Astrocyte (in vitro differentiated cells and primary cell): ENCODE data around the gene DUOX2. TPM values are rescaled to one million over a fixed set of nuclear protein-coding genes. Genes with fewer than 3 reads are reported as not detected.

Experiments
- DNase-seq: peaks from one replicate; pipeline ENCODE4 v3.0.0-alpha.2; 2010; ENCODE audit warnings: low read depth
- FAIRE-seq: peaks from 2 replicates; lab custom pipeline; 2011; peaks lifted over from hg19 to GRCh38; lab: Jason Lieb, UNC
- H2AFZ ChIP-seq: 2 replicates; pipeline ENCODE4 v1.6.0; 2012; ENCODE audit warnings: low read depth, low read length, inconsistent platforms
- H3K27ac ChIP-seq: 2 replicates; pipeline ENCODE4 v1.5.1; 2011; ENCODE audit warnings: low read depth, low read length, inconsistent platforms
- H3K27me3 ChIP-seq: 2 replicates; pipeline ENCODE4 v1.6.0; 2011; ENCODE audit warnings: low read length, inconsistent platforms; ENCODE audit not compliant: insufficient read depth
- H3K36me3 ChIP-seq: 2 replicates; pipeline ENCODE4 v1.5.1; 2011; ENCODE audit warnings: low read length, inconsistent platforms; ENCODE audit not compliant: insufficient read depth
- H3K4me1 ChIP-seq: 2 replicates; pipeline ENCODE4 v1.5.1; 2011; ENCODE audit warnings: low read length, inconsistent platforms; ENCODE audit not compliant: insufficient read depth
- H3K4me2 ChIP-seq: 2 replicates; pipeline ENCODE4 v1.6.0; 2012; ENCODE audit warnings: low read length, inconsistent platforms
- H3K4me3 ChIP-seq: 2 replicates; pipeline ENCODE4 v1.5.1; 2011; ENCODE audit warnings: low read depth, mild to moderate bottlenecking, low read length, inconsistent platforms; ENCODE audit not compliant: insufficient read depth
- H3K79me2 ChIP-seq: 2 replicates; pipeline ENCODE4 v1.6.0; 2012; ENCODE audit warnings: mild to moderate bottlenecking, low read length, inconsistent platforms; ENCODE audit not compliant: insufficient read depth
- H3K9ac ChIP-seq: 2 replicates; pipeline ENCODE4 v1.6.0; 2012; ENCODE audit warnings: mild to moderate bottlenecking, low read length, inconsistent platforms
- H3K9me3 ChIP-seq: 2 replicates; pipeline ENCODE4 v1.5.1; 2012; ENCODE audit warnings: low read depth, mild to moderate bottlenecking, low read length, inconsistent platforms; ENCODE audit not compliant: insufficient read depth
- H4K20me1 ChIP-seq: 2 replicates; pipeline ENCODE4 v1.6.0; 2012; ENCODE audit warnings: low read length, inconsistent platforms; ENCODE audit not compliant: insufficient read depth
- H3K27ac Mint-ChIP-seq: one replicate; pipeline ENCODE4 v1.8.0; 2021; ENCODE audit warnings: mild to moderate bottlenecking, mixed read lengths; ENCODE audit not compliant: unreplicated experiment
- H3K27me3 Mint-ChIP-seq: one replicate; pipeline ENCODE4 v1.8.0; 2021; ENCODE audit warnings: low read depth, mixed read lengths; ENCODE audit not compliant: unreplicated experiment
- H3K36me3 Mint-ChIP-seq: one replicate; pipeline ENCODE4 v1.8.0; 2021; ENCODE audit warnings: low read depth, mixed read lengths; ENCODE audit not compliant: unreplicated experiment
- H3K4me1 Mint-ChIP-seq: one replicate; pipeline ENCODE4 v1.8.0; 2021; ENCODE audit warnings: low read depth, mixed read lengths; ENCODE audit not compliant: unreplicated experiment
- H3K4me3 Mint-ChIP-seq: one replicate; pipeline ENCODE4 v1.8.0; 2021; ENCODE audit warnings: mild to moderate bottlenecking, moderate library complexity, mixed read lengths; ENCODE audit not compliant: unreplicated experiment
- H3K9me3 Mint-ChIP-seq: one replicate; pipeline ENCODE4 v1.8.0; 2021; ENCODE audit warnings: mild to moderate bottlenecking, mixed read lengths; ENCODE audit not compliant: unreplicated experiment
- CTCF ChIP-seq: IDR thresholded peaks from 2 replicates; pipeline ENCODE4 v1.5.1; 2011; ENCODE audit warnings: low read depth, mild to moderate bottlenecking, inconsistent platforms, low read length, moderate library complexity; ENCODE audit not compliant: insufficient read depth
- EZH2 ChIP-seq: IDR thresholded peaks from 2 replicates; pipeline ENCODE4 v1.6.1; 2012; ENCODE audit warnings: mild to moderate bottlenecking, low read length, inconsistent platforms; ENCODE audit not compliant: insufficient read depth
- total RNA-seq: library from RNA; stranded (reverse); gene quantifications from 2 replicates; pipeline ENCODE4 v1.2.1, GENCODE V29; 2021

The DUOX2 gene
- total RNA-seq, 1 donor from 2014 or later, result 0.14 TPM

GRCh38 chr15:45095661-45096060, 18.3 kb downstream of the DUOX2 start:
- TF ChIP-seq EZH2 (no peak), CTCF (no peak)
- Histone ChIP-seq H3K79me2 (no peaks in the 10 kb centered on the region), H3K27ac (no peak overlapping the region), H3K27me3 (peaks cover 11% of the 10 kb centered on the region), H3K9ac (no peak overlapping the region), H2AFZ (no peak overlapping the region), H3K4me1 (no peaks in the 10 kb centered on the region), H3K4me2 (no peak overlapping the region), H3K4me3 (no peak overlapping the region), H3K9me3 (no peaks in the 10 kb centered on the region), H4K20me1 (no peaks in the 10 kb centered on the region), H3K36me3 (no peaks in the 10 kb centered on the region)
- Mint-ChIP-seq H3K27ac (no peak overlapping the region), H3K4me1 (peaks cover 5% of the 10 kb centered on the region), H3K36me3 (no peaks in the 10 kb centered on the region), H3K4me3 (no peak overlapping the region), H3K9me3 (peaks cover 5% of the 10 kb centered on the region), H3K27me3 (peaks cover 43% of the 10 kb centered on the region)
- DNase-seq, result no peak
- FAIRE-seq, result no peak

GRCh38 chr15:45094358-45094730, 19.6 kb downstream of the DUOX2 start:
- Mint-ChIP-seq H3K4me3 (no peak overlapping the region), H3K4me1 (peaks cover 5% of the 10 kb centered on the region), H3K27me3 (peaks cover 35% of the 10 kb centered on the region), H3K27ac (no peak overlapping the region), H3K9me3 (peaks cover 5% of the 10 kb centered on the region), H3K36me3 (no peaks in the 10 kb centered on the region)
- no peak for TF ChIP-seq EZH2
- no peak for TF ChIP-seq CTCF
- Histone ChIP-seq H3K4me3 (no peak overlapping the region), H3K79me2 (no peaks in the 10 kb centered on the region), H4K20me1 (no peaks in the 10 kb centered on the region), H2AFZ (no peak overlapping the region), H3K27ac (no peak overlapping the region), H3K9me3 (no peaks in the 10 kb centered on the region), H3K36me3 (no peaks in the 10 kb centered on the region), H3K4me2 (no peak overlapping the region), H3K9ac (no peak overlapping the region), H3K27me3 (peaks cover 20% of the 10 kb centered on the region), H3K4me1 (no peaks in the 10 kb centered on the region)
- no peak for DNase-seq
- no peak for FAIRE-seq

DNA sequence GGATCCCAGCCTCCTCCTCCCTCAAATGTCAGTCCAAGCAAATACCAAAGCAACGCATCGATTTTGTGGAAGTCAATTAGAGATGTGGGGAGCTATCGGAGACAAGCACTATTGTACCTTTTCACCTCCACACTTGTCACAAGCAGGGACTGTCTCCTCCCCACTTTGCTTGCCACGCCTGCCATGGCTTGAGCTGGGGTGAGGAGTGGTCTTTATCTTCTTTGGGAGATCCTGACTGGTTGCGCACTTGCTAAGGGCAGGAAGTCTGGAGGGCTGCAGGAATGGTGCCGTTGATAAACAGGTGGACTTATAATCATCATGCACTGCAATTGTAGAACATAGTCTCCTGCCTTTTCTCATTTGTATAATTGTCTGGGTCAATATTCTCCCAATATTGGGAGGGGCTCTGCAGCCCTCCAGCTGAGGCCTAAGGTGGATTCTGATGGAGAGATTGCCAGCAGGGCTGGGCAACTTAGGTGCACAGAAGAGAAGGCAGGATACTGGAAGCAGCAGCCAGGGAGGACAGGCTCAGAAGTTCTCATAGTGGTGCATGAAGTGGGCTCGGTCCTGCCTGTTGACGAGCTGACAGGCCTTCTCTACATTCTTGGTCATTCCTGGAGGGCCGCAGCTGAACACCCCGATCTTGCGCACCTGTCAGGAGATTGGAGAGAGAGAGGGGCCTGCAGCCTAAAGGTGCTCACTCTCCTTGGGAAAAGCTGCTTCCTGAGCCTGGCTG, 20.2 kb downstream of the DUOX2 start:
- no peak for DNase-seq

More for the DNA sequence above, 20.2 kb downstream of the DUOX2 start:
- H3K4me1 ChIP-seq, result no peaks in the 10 kb centered on the region
- H3K36me3 ChIP-seq, result no peaks in the 10 kb centered on the region
- no peak overlapping the region for H3K9ac ChIP-seq
- H3K4me3 Mint-ChIP-seq, result no peak overlapping the region
- TF ChIP-seq CTCF, result no peak
- no peak for TF ChIP-seq EZH2
- H3K27ac ChIP-seq, result no peak overlapping the region
- peaks cover 7% of the 10 kb centered on the region for H3K4me1 Mint-ChIP-seq
- H3K9me3 Mint-ChIP-seq, result peaks cover 5% of the 10 kb centered on the region
- H3K27me3 Mint-ChIP-seq, result peaks cover 36% of the 10 kb centered on the region
- no peaks in the 10 kb centered on the region for H4K20me1 ChIP-seq
- FAIRE-seq, result no peak
- no peak overlapping the region for H2AFZ ChIP-seq
- no peaks in the 10 kb centered on the region for H3K9me3 ChIP-seq
- peaks cover 20% of the 10 kb centered on the region for H3K27me3 ChIP-seq
- H3K4me2 ChIP-seq, result no peak overlapping the region
- H3K27ac Mint-ChIP-seq, result no peak overlapping the region
- H3K36me3 Mint-ChIP-seq, result no peaks in the 10 kb centered on the region
- H3K79me2 ChIP-seq, result no peaks in the 10 kb centered on the region
- no peak overlapping the region for H3K4me3 ChIP-seq
